Liver (tissue), 9 donors: ENCODE data around the gene THEM4. TPM values are rescaled to one million over a fixed set of nuclear protein-coding genes. Genes with fewer than 3 reads are reported as not detected.

ENCODE experiments used
- DNase-seq: peaks from one replicate; pipeline ENCODE4 v3.0.0-alpha.2; 2017; ENCODE audit warnings: low spot score
- H3K27ac ChIP-seq, 2 donors: one replicate each; pipeline ENCODE4 v1.7.0; 2013; ENCODE audit warnings: inconsistent platforms in 2 of 2, low read length in 2 of 2, control low read depth in 1 of 2, low read depth in 1 of 2, mild to moderate bottlenecking in 1 of 2
- H3K27me3 ChIP-seq, 4 donors: one replicate each; pipeline versions ENCODE4 v1.6.1 to v1.7.0; 2013; ENCODE audit warnings: low read length in 3 of 4, inconsistent platforms in 1 of 4, mild to moderate bottlenecking in 1 of 4, moderate library complexity in 1 of 4; ENCODE audit not compliant: control insufficient read depth in 4 of 4, insufficient read depth in 4 of 4
- H3K36me3 ChIP-seq, 4 donors: one replicate each; pipeline versions ENCODE4 v1.6.1 to v1.7.0; 2013; ENCODE audit warnings: low read length in 3 of 4, mild to moderate bottlenecking in 3 of 4, low read depth in 1 of 4, moderate library complexity in 1 of 4; ENCODE audit not compliant: control insufficient read depth in 4 of 4, insufficient read depth in 3 of 4
- H3K4me1 ChIP-seq, 4 donors: one replicate each; pipeline versions ENCODE4 v1.6.1 to v1.7.0; 2013; ENCODE audit warnings: low read length in 3 of 4, mild to moderate bottlenecking in 3 of 4, moderate library complexity in 1 of 4; ENCODE audit not compliant: control insufficient read depth in 4 of 4, insufficient read depth in 4 of 4
- H3K4me3 ChIP-seq, 3 donors: one replicate each; pipeline versions ENCODE4 v1.6.1 to v1.7.0; 2013; ENCODE audit warnings: low read length in 3 of 3, control low read depth in 1 of 3, low read depth in 1 of 3, mild to moderate bottlenecking in 1 of 3
- H3K9ac ChIP-seq, 2 donors: one replicate each; pipeline ENCODE4 v1.7.0; 2013; ENCODE audit warnings: low read length in 2 of 2, mild to moderate bottlenecking in 2 of 2, moderate library complexity in 2 of 2, control low read depth in 1 of 2, low read depth in 1 of 2
- H3K9me3 ChIP-seq, 4 donors: one replicate each; pipeline versions ENCODE4 v1.6.1 to v1.7.0; 2013; ENCODE audit warnings: low read length in 3 of 4; ENCODE audit not compliant: control insufficient read depth in 4 of 4
- EGR1 ChIP-seq, 2 donors: IDR thresholded peaks; 2 replicates each; pipeline ENCODE4 v1.6.1; 2016 to 2018; ENCODE audit warnings: antibody characterized with exemption in 2 of 2, low read depth in 2 of 2
- FOXA1 ChIP-seq: IDR thresholded peaks from 2 replicates; pipeline ENCODE4 v1.6.1; 2016; ENCODE audit warnings: antibody characterized with exemption
- FOXA2 ChIP-seq: IDR thresholded peaks from 2 replicates; pipeline ENCODE4 v1.6.1; 2016; ENCODE audit warnings: antibody characterized with exemption
- GABPA ChIP-seq, 2 donors: IDR thresholded peaks in 1 of 2; conservative IDR thresholded peaks in 1 of 2; 2 replicates each; pipeline ENCODE4 v1.6.1; 2016; ENCODE audit warnings: antibody characterized with exemption in 2 of 2, mild to moderate bottlenecking in 1 of 2, moderate library complexity in 1 of 2
- HNF4A ChIP-seq, 2 donors: conservative IDR thresholded peaks; 2 replicates each; pipeline ENCODE4 v1.6.1; 2016; ENCODE audit warnings: antibody characterized with exemption in 2 of 2, mild to moderate bottlenecking in 2 of 2
- HNF4G ChIP-seq: IDR thresholded peaks from 2 replicates; pipeline ENCODE4 v1.6.1; 2016; ENCODE audit warnings: antibody characterized with exemption
- JUND ChIP-seq, 2 donors: IDR thresholded peaks; 2 replicates each; pipeline ENCODE4 v1.6.1; 2016; ENCODE audit warnings: antibody characterized with exemption in 2 of 2
- MAX ChIP-seq: IDR thresholded peaks from 2 replicates; pipeline ENCODE4 v1.6.1; 2016; ENCODE audit warnings: antibody characterized with exemption
- NR2F2 ChIP-seq: IDR thresholded peaks from 2 replicates; pipeline ENCODE4 v1.6.1; 2016; ENCODE audit warnings: antibody characterized with exemption
- RAD21 ChIP-seq, 2 donors: IDR thresholded peaks; 2 replicates each; pipeline ENCODE4 v1.6.1; 2016; ENCODE audit warnings: antibody characterized with exemption in 2 of 2, mild to moderate bottlenecking in 2 of 2
- REST ChIP-seq: IDR thresholded peaks from 2 replicates; pipeline ENCODE4 v1.6.1; 2016; ENCODE audit warnings: antibody characterized with exemption, mild to moderate bottlenecking
- RXRA ChIP-seq, 2 donors: IDR thresholded peaks; 2 replicates each; pipeline ENCODE4 v1.6.1; 2017 to 2018; ENCODE audit warnings: antibody characterized with exemption in 2 of 2, mild to moderate bottlenecking in 1 of 2
- SP1 ChIP-seq: IDR thresholded peaks from 2 replicates; pipeline ENCODE4 v1.6.1; 2018; ENCODE audit warnings: antibody characterized with exemption, mild to moderate bottlenecking
- TAF1 ChIP-seq: conservative IDR thresholded peaks from 2 replicates; pipeline ENCODE4 v1.6.1; 2016; ENCODE audit warnings: antibody characterized with exemption, mild to moderate bottlenecking
- YY1 ChIP-seq: IDR thresholded peaks from 2 replicates; pipeline ENCODE4 v1.6.1; 2016; ENCODE audit warnings: antibody characterized with exemption, mild to moderate bottlenecking
- polyA plus RNA-seq, 2 donors: library from polyadenylated mRNA; stranded (reverse) in 1 of 2; unstranded in 1 of 2; fragments of 200-250 nt in 1 of 2; fragments of >200 nt in 1 of 2; fragmentation: Nextera tagmentation in 1 of 2; extraction: Ambion mirVana in 1 of 2; gene quantifications; one replicate each; pipeline versions ENCODE4 v1.2.1 to v1.2.3, GENCODE V29; 2013 to 2015
- total RNA-seq, 2 donors: library from RNA; depleted of rRNA; stranded (reverse); fragments of >200 nt; gene quantifications; one replicate each; pipeline ENCODE4 v1.2.3, GENCODE V29; 2014
- TF ChIP-seq, protein P1 (sequence below): fragments of 150-350 bp; IDR thresholded peaks from 2 replicates; pipeline ENCODE4 v1.5.1; 2017; ENCODE audit warnings: improper control_type of control experiment, low read depth, low read length; ENCODE audit not compliant: missing input control
- TF ChIP-seq, protein P2 (sequence below): IDR thresholded peaks from 2 replicates; pipeline ENCODE4 v1.6.1; 2016; ENCODE audit warnings: antibody characterized with exemption
- TF ChIP-seq, protein P3 (sequence below): IDR thresholded peaks from 2 replicates; pipeline ENCODE4 v1.6.1; 2016; ENCODE audit warnings: antibody characterized with exemption
- donor health status: healthy.
- donor health status: healthy.
- donor health status: healthy.
- donor health status: healthy.
- donor health status: healthy.

THEM4 gene
- total and polyA plus RNA-seq, 4 donors, result 6.1 to 16.2 (median 9.8) TPM

- TF ChIP-seq REST (no peak), YY1 (no peak), MAX (no peak), HNF4G (no peak), GABPA (IDR thresholded peaks at IDR 0.05 in 1 of 2, conservative IDR thresholded peaks at IDR 0.05 in 1 of 2) (no peak)
These were observed 68.2 kb downstream of the THEM4 start (continued) for GRCh38 chr1:151841141-151841540.

DNA sequence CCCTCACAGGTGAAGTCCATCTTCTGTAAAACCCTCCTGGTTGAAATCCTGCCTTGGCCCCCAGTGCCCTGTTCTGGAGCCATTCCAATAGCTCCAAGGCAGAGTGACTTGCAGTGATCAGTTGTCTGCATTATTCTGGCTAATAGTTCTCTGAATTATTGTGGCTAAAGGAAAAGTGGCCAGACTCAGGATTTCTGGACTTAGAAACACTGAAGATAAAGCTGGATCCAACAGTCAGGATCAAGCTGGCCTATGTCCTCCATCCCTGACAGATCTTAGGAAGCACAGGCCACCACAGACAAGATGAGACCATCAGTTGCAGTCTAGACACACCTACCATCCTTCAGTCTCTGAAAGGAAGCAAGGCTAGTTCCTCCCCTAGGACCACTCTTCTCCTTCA, 68.9 kb downstream of the THEM4 start:
- Histone ChIP-seq H3K27me3 (no peaks in the 10 kb centered on the region), H3K4me3 (no peak overlapping the region), H3K27ac (peak overlapping the region in 1 of 2 donors; percentile 40), H3K9me3 (no peaks in the 10 kb centered on the region), H3K36me3 (no peaks in the 10 kb centered on the region), H3K4me1 (peaks cover 24 to 43% (median 28%) of the 10 kb centered on the region in 4 donors), H3K9ac (no peak overlapping the region)
- DNase-seq, result no peak
- TF ChIP-seq REST (no peak), JUND (IDR thresholded peaks at IDR 0.05) (no peak), NR2F2 (no peak), RAD21 (IDR thresholded peaks at IDR 0.05) (no peak), FOXA2 (no peak), FOXA1 (no peak), RXRA (IDR thresholded peaks at IDR 0.05) (no peak), MAX (no peak), HNF4A (conservative IDR thresholded peaks at IDR 0.05) (no peak), TAF1 (no peak), EGR1 (IDR thresholded peaks at IDR 0.05; ENCODE audit: low read depth in 2 of 2) (no peak), YY1 (no peak), SP1 (no peak), GABPA (IDR thresholded peaks at IDR 0.05 in 1 of 2, conservative IDR thresholded peaks at IDR 0.05 in 1 of 2) (no peak)
- TF ChIP-seq, protein P1, sequence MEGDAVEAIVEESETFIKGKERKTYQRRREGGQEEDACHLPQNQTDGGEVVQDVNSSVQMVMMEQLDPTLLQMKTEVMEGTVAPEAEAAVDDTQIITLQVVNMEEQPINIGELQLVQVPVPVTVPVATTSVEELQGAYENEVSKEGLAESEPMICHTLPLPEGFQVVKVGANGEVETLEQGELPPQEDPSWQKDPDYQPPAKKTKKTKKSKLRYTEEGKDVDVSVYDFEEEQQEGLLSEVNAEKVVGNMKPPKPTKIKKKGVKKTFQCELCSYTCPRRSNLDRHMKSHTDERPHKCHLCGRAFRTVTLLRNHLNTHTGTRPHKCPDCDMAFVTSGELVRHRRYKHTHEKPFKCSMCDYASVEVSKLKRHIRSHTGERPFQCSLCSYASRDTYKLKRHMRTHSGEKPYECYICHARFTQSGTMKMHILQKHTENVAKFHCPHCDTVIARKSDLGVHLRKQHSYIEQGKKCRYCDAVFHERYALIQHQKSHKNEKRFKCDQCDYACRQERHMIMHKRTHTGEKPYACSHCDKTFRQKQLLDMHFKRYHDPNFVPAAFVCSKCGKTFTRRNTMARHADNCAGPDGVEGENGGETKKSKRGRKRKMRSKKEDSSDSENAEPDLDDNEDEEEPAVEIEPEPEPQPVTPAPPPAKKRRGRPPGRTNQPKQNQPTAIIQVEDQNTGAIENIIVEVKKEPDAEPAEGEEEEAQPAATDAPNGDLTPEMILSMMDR, result no peak
- TF ChIP-seq, protein P2, sequence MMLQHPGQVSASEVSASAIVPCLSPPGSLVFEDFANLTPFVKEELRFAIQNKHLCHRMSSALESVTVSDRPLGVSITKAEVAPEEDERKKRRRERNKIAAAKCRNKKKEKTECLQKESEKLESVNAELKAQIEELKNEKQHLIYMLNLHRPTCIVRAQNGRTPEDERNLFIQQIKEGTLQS, result no peak
- TF ChIP-seq, protein P3, sequence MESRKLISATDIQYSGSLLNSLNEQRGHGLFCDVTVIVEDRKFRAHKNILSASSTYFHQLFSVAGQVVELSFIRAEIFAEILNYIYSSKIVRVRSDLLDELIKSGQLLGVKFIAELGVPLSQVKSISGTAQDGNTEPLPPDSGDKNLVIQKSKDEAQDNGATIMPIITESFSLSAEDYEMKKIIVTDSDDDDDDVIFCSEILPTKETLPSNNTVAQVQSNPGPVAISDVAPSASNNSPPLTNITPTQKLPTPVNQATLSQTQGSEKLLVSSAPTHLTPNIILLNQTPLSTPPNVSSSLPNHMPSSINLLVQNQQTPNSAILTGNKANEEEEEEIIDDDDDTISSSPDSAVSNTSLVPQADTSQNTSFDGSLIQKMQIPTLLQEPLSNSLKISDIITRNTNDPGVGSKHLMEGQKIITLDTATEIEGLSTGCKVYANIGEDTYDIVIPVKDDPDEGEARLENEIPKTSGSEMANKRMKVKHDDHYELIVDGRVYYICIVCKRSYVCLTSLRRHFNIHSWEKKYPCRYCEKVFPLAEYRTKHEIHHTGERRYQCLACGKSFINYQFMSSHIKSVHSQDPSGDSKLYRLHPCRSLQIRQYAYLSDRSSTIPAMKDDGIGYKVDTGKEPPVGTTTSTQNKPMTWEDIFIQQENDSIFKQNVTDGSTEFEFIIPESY, result no peak
